Measurements from ENCODE around the gene RERE. TPM values are rescaled to one million over a fixed set of nuclear protein-coding genes. Genes with fewer than 3 reads are reported as not detected.
A peak's percentile ranks its signal among the peaks of the same experiment; 100 is the strongest.

Gene RERE
- total and polyA plus RNA-seq, 7 donors = 38.8 to 308 (median 99.7) TPM

DNA sequence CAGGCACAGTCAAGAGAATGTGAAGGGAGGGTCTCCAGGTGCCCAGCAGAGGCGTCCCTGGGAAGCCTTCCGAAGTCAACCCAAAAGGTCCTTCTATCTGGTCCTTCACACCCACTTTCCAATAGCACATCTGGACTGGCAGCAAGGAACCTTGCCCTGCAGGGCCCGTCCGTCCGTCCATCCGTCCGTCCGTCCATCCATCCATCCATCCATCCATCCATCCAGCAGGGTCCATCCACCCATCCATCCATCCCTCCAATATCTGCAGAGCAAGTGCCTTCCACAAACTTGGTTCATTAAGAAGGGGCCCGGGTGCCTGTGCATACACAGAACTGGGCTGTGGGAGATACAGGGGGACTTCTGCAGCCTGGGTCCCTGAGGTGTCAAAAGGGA, 468.0 kb downstream of the RERE start:
- Histone ChIP-seq H3K4me3 (no peak overlapping the region), H3K27me3 (ENCODE audit: insufficient read depth in 3 of 3, low read length in 2 of 3) (no peaks in the 10 kb centered on the region), H3K9me3 (no peaks in the 10 kb centered on the region), H3K36me3 (ENCODE audit: insufficient read depth in 1 of 2, low read depth in 1 of 2) (peaks cover 0 to 20% of the 10 kb centered on the region in 2 donors), H3K27ac (no peak overlapping the region), H3K4me1 (peaks cover 4% of the 10 kb centered on the region)
- DNase-seq (no peak), ATAC-seq (peak in 3 of 4 donors; percentile 2 to 15 (median 11))
- intact Hi-C loops (cut with DNase I) = loop anchor here in 1 of 2 donors (1.0 to 5.0 kb wide), 2 partner anchors 332 to 374 kb away; no protein-coding TSS in a partner anchor
- TF ChIP-seq, protein P1, sequence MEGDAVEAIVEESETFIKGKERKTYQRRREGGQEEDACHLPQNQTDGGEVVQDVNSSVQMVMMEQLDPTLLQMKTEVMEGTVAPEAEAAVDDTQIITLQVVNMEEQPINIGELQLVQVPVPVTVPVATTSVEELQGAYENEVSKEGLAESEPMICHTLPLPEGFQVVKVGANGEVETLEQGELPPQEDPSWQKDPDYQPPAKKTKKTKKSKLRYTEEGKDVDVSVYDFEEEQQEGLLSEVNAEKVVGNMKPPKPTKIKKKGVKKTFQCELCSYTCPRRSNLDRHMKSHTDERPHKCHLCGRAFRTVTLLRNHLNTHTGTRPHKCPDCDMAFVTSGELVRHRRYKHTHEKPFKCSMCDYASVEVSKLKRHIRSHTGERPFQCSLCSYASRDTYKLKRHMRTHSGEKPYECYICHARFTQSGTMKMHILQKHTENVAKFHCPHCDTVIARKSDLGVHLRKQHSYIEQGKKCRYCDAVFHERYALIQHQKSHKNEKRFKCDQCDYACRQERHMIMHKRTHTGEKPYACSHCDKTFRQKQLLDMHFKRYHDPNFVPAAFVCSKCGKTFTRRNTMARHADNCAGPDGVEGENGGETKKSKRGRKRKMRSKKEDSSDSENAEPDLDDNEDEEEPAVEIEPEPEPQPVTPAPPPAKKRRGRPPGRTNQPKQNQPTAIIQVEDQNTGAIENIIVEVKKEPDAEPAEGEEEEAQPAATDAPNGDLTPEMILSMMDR (IDR thresholded peaks at IDR 0.05) = no peak
- 82 to 90% (median 82%) methylated on average over 9 of the region's 9 CpGs for WGBS, 3 donors

DNA sequence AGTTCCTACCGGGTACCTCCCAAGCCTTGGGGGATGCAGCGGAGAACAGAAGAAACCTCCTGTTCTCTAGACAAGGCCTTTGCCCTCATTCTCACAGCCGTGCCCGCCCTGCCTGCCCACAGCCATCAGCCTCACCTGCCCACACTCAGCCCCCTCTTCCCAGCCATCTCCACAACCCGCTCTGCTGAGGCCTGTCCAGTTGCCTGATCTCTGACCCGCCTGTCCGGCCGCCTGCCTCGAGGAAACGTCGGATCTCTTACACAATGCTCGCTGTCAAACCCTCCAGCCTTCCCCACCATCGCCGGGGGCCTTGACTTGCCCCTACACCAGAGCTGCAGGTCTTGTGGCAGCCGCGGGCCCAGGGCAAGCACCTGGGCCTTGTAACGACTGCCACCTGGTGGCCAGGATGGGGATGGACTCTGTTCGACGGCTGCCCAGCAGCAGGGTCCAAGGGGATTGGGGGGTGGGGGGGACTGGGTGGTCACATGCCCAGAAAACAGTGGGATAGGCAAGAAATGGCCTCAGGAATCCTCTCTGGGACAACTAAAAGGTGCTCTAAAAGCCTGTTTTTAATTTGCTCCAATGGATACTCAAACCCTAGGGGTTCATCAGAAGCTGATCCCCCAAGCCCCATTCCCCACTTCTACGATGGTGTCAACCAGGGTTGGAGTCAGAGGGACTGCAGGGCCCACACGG, 468.5 kb downstream of the RERE start:
- Histone ChIP-seq H3K4me3 (no peak overlapping the region), H3K4me1 (peaks cover 6% of the 10 kb centered on the region), H3K27me3 (ENCODE audit: insufficient read depth in 3 of 3, low read length in 2 of 3) (no peaks in the 10 kb centered on the region), H3K36me3 (ENCODE audit: insufficient read depth in 1 of 2, low read depth in 1 of 2) (peaks cover 0 to 14% of the 10 kb centered on the region in 2 donors), H3K27ac (no peak overlapping the region), H3K9me3 (no peaks in the 10 kb centered on the region)
- DNase-seq = peak; percentile 75 to 88
- intact Hi-C loops (cut with DNase I) = loop anchor here in 1 of 2 donors (1.0 to 5.0 kb wide), 2 partner anchors 332 to 374 kb away; no protein-coding TSS in a partner anchor
- WGBS, 3 donors = 17 to 26% (median 20%) methylated on average over 21 of the region's 21 CpGs
- TF ChIP-seq, protein P1 (IDR thresholded peaks at IDR 0.05) = peak; percentile 80
- peak; percentile 53 to 76 (median 67) for ATAC-seq

DNA sequence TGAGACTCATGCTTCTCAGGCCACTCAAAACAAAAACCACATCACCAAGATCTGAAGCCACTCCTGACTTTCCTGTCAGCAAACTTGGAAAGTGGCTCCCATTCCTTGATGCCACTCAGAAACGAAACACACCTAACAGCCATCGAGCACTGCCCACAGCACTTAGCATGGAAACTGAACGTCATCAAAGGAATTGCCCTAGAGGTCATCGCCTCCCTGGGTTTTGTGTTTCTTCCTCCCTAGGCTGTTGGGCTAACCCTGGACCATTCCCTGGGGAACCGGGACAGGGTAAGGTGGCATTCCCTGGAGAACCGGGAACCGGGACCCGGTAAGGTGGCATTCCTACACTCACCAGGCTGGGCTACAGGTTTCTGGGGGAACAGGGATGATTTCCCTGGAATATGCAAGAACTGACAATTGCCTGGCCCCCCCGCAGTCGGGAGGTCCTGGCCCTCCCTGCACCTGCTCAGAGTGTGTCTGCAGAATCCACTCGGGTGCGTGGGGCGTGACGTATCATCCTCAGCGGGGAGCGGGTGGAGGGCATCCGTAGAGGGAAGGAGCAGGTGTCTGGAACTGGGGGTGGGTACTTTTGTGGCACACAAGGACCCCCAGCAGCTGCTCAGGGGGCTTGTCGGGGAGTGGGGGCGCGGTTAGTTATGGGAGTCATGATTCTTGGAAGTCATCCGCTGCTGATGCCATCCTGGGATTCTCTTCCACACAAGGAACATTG, 469.2 kb downstream of the RERE start:
- no peak for DNase-seq
- Histone ChIP-seq H3K27me3 (ENCODE audit: insufficient read depth in 3 of 3, low read length in 2 of 3) (no peaks in the 10 kb centered on the region), H3K9me3 (no peaks in the 10 kb centered on the region), H3K36me3 (ENCODE audit: insufficient read depth in 1 of 2, low read depth in 1 of 2) (peaks cover 0 to 7% of the 10 kb centered on the region in 2 donors), H3K27ac (no peak overlapping the region), H3K4me3 (no peak overlapping the region), H3K4me1 (peaks cover 10% of the 10 kb centered on the region)
- TF ChIP-seq, protein P1 (IDR thresholded peaks at IDR 0.05) = no peak
- WGBS, 3 donors = 57 to 65% (median 62%) methylated on average over 21 of the region's 21 CpGs
- ATAC-seq = no peak
- intact Hi-C loops (cut with DNase I) = loop anchor here in 1 of 2 donors (5.0 kb wide), 1 partner anchor 331 kb away; no protein-coding TSS in a partner anchor

DNA sequence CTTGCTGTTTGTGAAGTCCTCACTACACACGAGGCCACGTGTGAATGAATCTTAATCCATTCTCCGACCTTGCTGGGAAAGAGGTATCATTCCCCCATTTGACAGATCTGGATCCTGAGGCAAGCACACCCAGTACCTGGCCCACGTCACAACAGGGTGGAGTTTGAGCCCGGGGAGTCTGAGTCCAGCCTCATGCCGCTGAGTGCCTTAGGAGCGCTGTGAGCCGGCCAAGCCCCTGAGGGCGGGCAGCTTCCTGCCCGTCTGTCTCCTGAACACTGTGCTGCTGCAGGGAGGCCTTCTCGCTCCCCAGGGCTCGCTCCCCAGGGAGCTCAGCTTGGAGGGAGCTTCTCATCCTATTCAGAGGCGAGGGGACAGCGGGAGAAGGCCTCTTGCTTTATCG, 469.8 kb downstream of the RERE start:
- WGBS, 3 donors = 77 to 82% (median 78%) methylated on average over 15 of the region's 15 CpGs
- H3K27me3 ChIP-seq (ENCODE audit: insufficient read depth in 3 of 3, low read length in 2 of 3) = no peaks in the 10 kb centered on the region
- no peak overlapping the region for H3K4me3 ChIP-seq
- intact Hi-C loops (cut with DNase I) = loop anchor here in 1 of 2 donors (5.0 kb wide), 1 partner anchor 330 kb away; no protein-coding TSS in a partner anchor
- peak in 1 of 2 donors; percentile 56 for DNase-seq
- no peak overlapping the region for H3K27ac ChIP-seq
- H3K36me3 ChIP-seq (ENCODE audit: insufficient read depth in 1 of 2, low read depth in 1 of 2) = peaks cover 0 to 7% of the 10 kb centered on the region in 2 donors
- ATAC-seq = no peak
- H3K9me3 ChIP-seq = no peaks in the 10 kb centered on the region
- H3K4me1 ChIP-seq = peaks cover 10% of the 10 kb centered on the region
- TF ChIP-seq, protein P1 (IDR thresholded peaks at IDR 0.05) = no peak
